Esophagus muscularis mucosa (tissue), 4 donors: Measurements from ENCODE around the gene EYA2. TPM values are rescaled to one million over a fixed set of nuclear protein-coding genes. Genes with fewer than 3 reads are reported as not detected.

Source experiments
- DNase-seq: peaks from one replicate; pipeline ENCODE4 v3.0.0-alpha.2; 2017; ENCODE audit errors: extremely low spot score
- H3K27ac ChIP-seq, 4 donors: fragments of 200-600 bp; sonication (generic); replicated peaks in 1 of 4; 1 replicate in 3 of 4; 2 replicates in 1 of 4; pipeline ENCODE4 v1.5.1; 2016 to 2019; ENCODE audit warnings: mild to moderate bottlenecking in 1 of 4
- H3K27me3 ChIP-seq, 4 donors: fragments of 200-600 bp; sonication (generic); one replicate each; pipeline versions ENCODE4 v1.5.1 to v1.6.0; 2016 to 2019
- H3K36me3 ChIP-seq, 4 donors: fragments of 200-600 bp; sonication (generic); one replicate each; pipeline ENCODE4 v1.5.1; 2016 to 2019
- H3K4me1 ChIP-seq, 4 donors: fragments of 200-600 bp; sonication (generic); one replicate each; pipeline ENCODE4 v1.5.1; 2016 to 2019
- H3K4me3 ChIP-seq, 4 donors: fragments of 200-600 bp; sonication (generic); 1 replicate in 2 of 4; 2 replicates in 2 of 4; pipeline ENCODE4 v1.5.1; 2016 to 2019; ENCODE audit warnings: mild to moderate bottlenecking in 4 of 4, moderate library complexity in 1 of 4
- H3K9me3 ChIP-seq, 4 donors: fragments of 200-600 bp; sonication (generic); 1 replicate in 3 of 4; 2 replicates in 1 of 4; pipeline ENCODE4 v1.5.1; 2016 to 2019
- CTCF ChIP-seq, 3 experiments: fragments of 200-600 bp in 2 of 3; fragments of 450-650 bp in 1 of 3; sonication (generic) in 2 of 3; IDR thresholded peaks; one replicate each; pipeline ENCODE4 v1.5.1; 2017 to 2019; ENCODE audit warnings: antibody characterized with exemption in 3 of 3, mild to moderate bottlenecking in 2 of 3, moderate library complexity in 1 of 3
- EP300 ChIP-seq: sonication (generic); formaldehyde crosslinking; IDR thresholded peaks from one replicate; pipeline ENCODE4 v1.6.1; 2017; ENCODE audit warnings: antibody characterized with exemption
- POLR2A ChIP-seq: fragments of 450-650 bp; IDR thresholded peaks from one replicate; pipeline ENCODE4 v1.6.1; 2017; ENCODE audit warnings: antibody characterized with exemption, moderate library complexity, mild to moderate bottlenecking, low read depth
- POLR2AphosphoS5 ChIP-seq, 2 donors: sonication (generic); formaldehyde crosslinking; IDR thresholded peaks; one replicate each; pipeline ENCODE4 v1.6.1; 2017; ENCODE audit warnings: antibody characterized with exemption in 2 of 2
- WGBS: methylation state at CpG from one replicate; pipeline ENCODE4 v1.1.5; 2018; 5-methylcytosine and 5-hydroxymethylcytosine counted together
- intact Hi-C: fragments of 100-400 bp; cut with DNase I; formaldehyde crosslinking; loops from one replicate; pipeline ENCODE4 v1.15.1; 2023
- total RNA-seq, 4 donors: library from RNA; depleted of rRNA; stranded (reverse); fragments of >200 nt; gene quantifications; one replicate each; pipeline versions ENCODE4 v1.1.0 to v1.2.1, GENCODE V29; 2016

EYA2 gene
- total RNA-seq, 4 donors from 2014 or later = 1.2 to 5.9 (median 4.2) TPM

GRCh38 chr20:47231382-47232039, 336.9 kb downstream of the EYA2 start:
- DNase-seq = no peak
- peak overlapping the region in 3 of 4 donors; percentile 6 to 17 (median 14) for H3K27ac ChIP-seq
- H3K4me1 ChIP-seq = peaks cover 12 to 20% (median 15%) of the 10 kb centered on the region in 4 donors
- no peaks in the 10 kb centered on the region for H3K27me3 ChIP-seq
- TF ChIP-seq POLR2AphosphoS5 (IDR thresholded peaks at IDR 0.05) = no peak
- no peak for TF ChIP-seq POLR2A
- no peak for TF ChIP-seq CTCF (IDR thresholded peaks at IDR 0.05)
- WGBS = 69% methylated on average over 16 of the region's 16 CpGs
- no peaks in the 10 kb centered on the region for H3K9me3 ChIP-seq
- H3K4me3 ChIP-seq = no peak overlapping the region
- intact Hi-C loops = no loop called here
- peaks cover 67 to 90% (median 80%) of the 10 kb centered on the region in 4 donors for H3K36me3 ChIP-seq

GRCh38 chr20:47232518-47232917, 337.9 kb downstream of the EYA2 start:
- Histone ChIP-seq H3K36me3 (peaks cover 61 to 92% (median 79%) of the 10 kb centered on the region in 4 donors), H3K4me3 (no peak overlapping the region), H3K27ac (no peak overlapping the region), H3K27me3 (no peaks in the 10 kb centered on the region), H3K9me3 (no peaks in the 10 kb centered on the region), H3K4me1 (peaks cover 12 to 20% (median 15%) of the 10 kb centered on the region in 4 donors)
- WGBS = 95% methylated on average over 3 of the region's 3 CpGs
- intact Hi-C loops = no loop called here
- TF ChIP-seq POLR2A (no peak), CTCF (IDR thresholded peaks at IDR 0.05) (no peak), POLR2AphosphoS5 (IDR thresholded peaks at IDR 0.05) (no peak), EP300 (no peak)
- no peak for DNase-seq

- no peak for DNase-seq
- Histone ChIP-seq H3K36me3 (peaks cover 58 to 93% (median 80%) of the 10 kb centered on the region in 4 donors), H3K9me3 (no peaks in the 10 kb centered on the region), H3K4me3 (no peak overlapping the region), H3K4me1 (peaks cover 12 to 20% (median 15%) of the 10 kb centered on the region in 4 donors), H3K27ac (no peak overlapping the region), H3K27me3 (no peaks in the 10 kb centered on the region)
- WGBS = 95% methylated on average over 9 of the region's 9 CpGs
- TF ChIP-seq POLR2AphosphoS5 (IDR thresholded peaks at IDR 0.05) (no peak), EP300 (no peak), POLR2A (no peak), CTCF (IDR thresholded peaks at IDR 0.05) (no peak)
- intact Hi-C loops = no loop called here
These were observed 338.9 kb downstream of the EYA2 start for GRCh38 chr20:47233333-47234188.

- DNase-seq = no peak
- 98% methylated on average over 6 of the region's 6 CpGs for WGBS
- intact Hi-C loops = no loop called here
- Histone ChIP-seq H3K27ac (no peak overlapping the region), H3K36me3 (peaks cover 54 to 91% (median 81%) of the 10 kb centered on the region in 4 donors), H3K4me1 (peaks cover 12 to 16% (median 13%) of the 10 kb centered on the region in 4 donors), H3K4me3 (no peak overlapping the region), H3K9me3 (no peaks in the 10 kb centered on the region), H3K27me3 (no peaks in the 10 kb centered on the region)
- no peak for TF ChIP-seq POLR2AphosphoS5 (IDR thresholded peaks at IDR 0.05)
- TF ChIP-seq EP300 = no peak
- no peak for TF ChIP-seq POLR2A
- no peak for TF ChIP-seq CTCF (IDR thresholded peaks at IDR 0.05)
These were observed 340.5 kb downstream of the EYA2 start for GRCh38 chr20:47235111-47235510.
